ENCODE data around the gene FAM13A. TPM values are rescaled to one million over a fixed set of nuclear protein-coding genes. Genes with fewer than 3 reads are reported as not detected.

FAM13A gene
- total and polyA plus RNA-seq, 2 of the 13 experiments (the other 11 are each of a cell fraction or from before 2014, with no cell fraction given): 1.2 to 36.2 TPM

DNA sequence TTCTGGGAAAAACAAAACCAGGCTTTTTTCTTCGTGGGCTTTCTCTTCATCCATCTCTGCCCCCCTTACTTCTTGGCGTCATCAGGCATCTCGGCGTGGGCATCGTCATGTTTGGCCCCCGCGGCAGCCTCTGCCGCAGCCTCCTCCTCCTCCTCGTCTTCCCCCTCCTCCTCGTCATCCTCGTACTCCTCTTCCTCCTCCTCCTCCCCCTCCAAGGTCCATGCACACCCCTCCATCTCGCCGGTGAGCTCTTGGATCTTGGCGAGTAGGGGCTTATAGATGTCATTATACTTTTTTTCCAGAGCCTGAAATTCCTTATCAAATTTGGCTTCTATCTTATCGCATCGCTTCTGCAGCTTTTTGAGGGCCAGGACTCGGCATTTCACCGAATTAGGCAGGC lies 359.8 kb downstream of the FAM13A start:
- BruUV-seq (replicated peaks): no TSS peak
- peak overlapping the region; percentile 46 to 73 (median 61) for H3K4me3 ChIP-seq (replicated peaks in 1 of 3; ENCODE audit: insufficient read depth in 1 of 3, low read depth in 2 of 3, low read length in 3 of 3)
- H3K9ac ChIP-seq (ENCODE audit: insufficient read depth, low read depth, low read length): peak overlapping the region; percentile 32; the same call in 1 of the 2 replicates
- peak; percentile 92 for TF ChIP-seq ZNF263 (CRISPR knock-in tag; IDR thresholded peaks at IDR 0.05)
- TF ChIP-seq JARID2 (CRISPR knock-in tag; IDR thresholded peaks at IDR 0.05; ENCODE audit: insufficient replicate concordance): no peak
- no peak for TF ChIP-seq KDM5B (CRISPR knock-in tag; IDR thresholded peaks at IDR 0.05; ENCODE audit: borderline replicate concordance)
- H3K79me2 ChIP-seq (ENCODE audit: insufficient read depth, low read length): no peaks in the 10 kb centered on the region
- no peak for ATAC-seq
- H3K36me3 ChIP-seq (replicated peaks in 1 of 2; ENCODE audit: control insufficient read depth in 1 of 2, insufficient read depth in 2 of 2, low read length in 2 of 2): no peaks in the 10 kb centered on the region
- H3K27me3 ChIP-seq (ENCODE audit: control insufficient read depth in 1 of 2, insufficient read depth in 2 of 2, low read length in 2 of 2): no peaks in the 10 kb centered on the region
- 0 out of 2 replicates have a peak, but pooled peaks cover 5% of the 10 kb centered on the region for H3K4me1 ChIP-seq (ENCODE audit: insufficient read depth, low read length)
- FAIRE-seq: no peak
- no peaks in the 10 kb centered on the region for H3K9me3 ChIP-seq (ENCODE audit: low read length)
- H2AFZ ChIP-seq (ENCODE audit: low read length): no peak overlapping the region
- POLR2A ChIA-PET: interaction anchor here (1.0 to 1.4 kb wide), 2 partner anchors 113 to 126 kb away, joined by 3 read pairs; no protein-coding TSS in a partner anchor
- intact Hi-C loops (cut with micrococcal nuclease; ENCODE audit: unreplicated experiment) (no loop called here), in situ Hi-C loops (cut with HindIII; ENCODE audit: extremely low pct_ligation_motif_present, low pct_unique_long_range_greater_than_20kb) (no loop called here)
- no peak overlapping the region for H3K27ac ChIP-seq (ENCODE audit: extremely low read length, insufficient read depth, low read length)
- DNase-seq (ENCODE audit: low spot score): no peak
- peak overlapping the region; percentile 70 for H3K4me2 ChIP-seq (ENCODE audit: low read depth, low read length)
- CTCF ChIA-PET (ENCODE audit: low intra/inter-chr PET ratio, low total read pairs): no interaction called here
- 59% methylated on average over 18 of the region's 18 CpGs for WGBS (ENCODE audit: low lambda C conversion rate)
- H4K20me1 ChIP-seq (ENCODE audit: insufficient read depth, low read length): no peaks in the 10 kb centered on the region

DNA sequence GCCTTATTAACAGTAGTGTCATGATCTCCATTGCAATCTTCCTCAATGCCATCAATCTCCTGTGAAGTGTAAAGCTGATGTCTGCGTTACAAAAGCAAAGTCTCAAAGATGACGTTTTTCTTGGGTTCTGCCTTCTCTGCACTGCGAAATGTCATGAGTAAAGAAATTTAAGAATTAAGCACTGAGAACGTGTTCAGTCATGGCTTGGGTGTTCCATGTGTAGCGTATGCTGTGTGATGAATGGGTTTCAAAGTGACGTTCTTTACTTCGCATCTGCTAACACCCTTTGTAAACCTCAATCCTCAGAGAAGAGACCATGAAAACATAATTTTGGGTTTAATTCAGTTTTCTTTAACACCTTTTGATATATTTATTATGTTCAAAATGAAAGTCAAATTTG lies 360.4 kb downstream of the FAM13A start:
- DNase-seq (ENCODE audit: low spot score) (no peak), ATAC-seq (no peak), FAIRE-seq (no peak)
- Histone ChIP-seq H3K27me3 (ENCODE audit: control insufficient read depth in 1 of 2, insufficient read depth in 2 of 2, low read length in 2 of 2) (no peaks in the 10 kb centered on the region), H3K27ac (ENCODE audit: extremely low read length, insufficient read depth, low read length) (no peak overlapping the region), H3K4me2 (ENCODE audit: low read depth, low read length) (peak overlapping the region; percentile 70), H3K4me3 (replicated peaks in 1 of 3; ENCODE audit: insufficient read depth in 1 of 3, low read depth in 2 of 3, low read length in 3 of 3) (peak overlapping the region in 2 of 3 experiments; percentile 46 to 73; a peak in 2 of 6 replicates), H3K79me2 (ENCODE audit: insufficient read depth, low read length) (no peaks in the 10 kb centered on the region), H3K9ac (ENCODE audit: insufficient read depth, low read depth, low read length) (no peak overlapping the region), H3K4me1 (ENCODE audit: insufficient read depth, low read length) (0 out of 2 replicates have a peak, but pooled peaks cover 5% of the 10 kb centered on the region), H2AFZ (ENCODE audit: low read length) (no peak overlapping the region), H3K9me3 (ENCODE audit: low read length) (no peaks in the 10 kb centered on the region), H4K20me1 (ENCODE audit: insufficient read depth, low read length) (no peaks in the 10 kb centered on the region), H3K36me3 (replicated peaks in 1 of 2; ENCODE audit: control insufficient read depth in 1 of 2, insufficient read depth in 2 of 2, low read length in 2 of 2) (no peaks in the 10 kb centered on the region)
- intact Hi-C loops (cut with micrococcal nuclease; ENCODE audit: unreplicated experiment) (no loop called here), in situ Hi-C loops (cut with HindIII; ENCODE audit: extremely low pct_ligation_motif_present, low pct_unique_long_range_greater_than_20kb) (no loop called here)
- BruUV-seq (replicated peaks): TSS peak; percentile 80
- TF ChIP-seq ZNF543 (CRISPR knock-in tag; IDR thresholded peaks at IDR 0.05): no peak
- 94% methylated on average over 7 of the region's 7 CpGs for WGBS (ENCODE audit: low lambda C conversion rate)
- CTCF ChIA-PET (ENCODE audit: low intra/inter-chr PET ratio, low total read pairs): no interaction called here
- POLR2A ChIA-PET: no interaction called here
